IMR-90 (cell line): ENCODE results near the gene MMEL1. TPM values are rescaled to one million over a fixed set of nuclear protein-coding genes. Genes with fewer than 3 reads are reported as not detected.

Experiments used
- ATAC-seq: fragments of 200-7000 bp; cut with Tn5 transposase; 2 replicates; pipeline ENCODE4 v1.9.1; 2020; ENCODE audit warnings: low read depth, mild to moderate bottlenecking, moderate library complexity
- BruUV-seq: library from RNA; stranded (reverse); fragments of 400-500 nt; replicated peaks from 2 replicates; lab custom pipeline; 2021; lab: Mats Ljungman, UMichigan
- CTCF ChIA-PET: fragments of 300-600 bp; formaldehyde crosslinking; extraction: SDS; loops from one replicate; lab custom pipeline; 2021; ENCODE audit warnings: antibody characterized with exemption; lab: Yijun Ruan, JAX
- POLR2A ChIA-PET: fragments of 300-600 bp; sonication (Branson Sonifier 250); formaldehyde crosslinking; loops from one replicate; lab custom pipeline; 2022; ENCODE audit warnings: antibody characterized with exemption; ENCODE audit not compliant: unreplicated experiment; lab: Charles Lee
- DNase-seq: peaks from one replicate; pipeline ENCODE4 v3.0.0; 2013
- H2AFZ ChIP-seq: replicated peaks from 2 replicates; pipeline ENCODE3; 2013; ENCODE audit warnings: low read length, mild to moderate bottlenecking; ENCODE audit not compliant: poor library complexity
- H2AK5ac ChIP-seq: 2 replicates; pipeline ENCODE4 v1.6.1; 2013; ENCODE audit warnings: low read depth, low read length, inconsistent platforms
- H2AK9ac ChIP-seq: replicated peaks from 2 replicates; pipeline ENCODE3; 2013; ENCODE audit warnings: mild to moderate bottlenecking, low read depth, low read length, moderate library complexity; ENCODE audit not compliant: poor library complexity
- H2BK120ac ChIP-seq: 2 replicates; pipeline ENCODE4 v1.6.1; 2013; ENCODE audit warnings: low read depth, low read length, inconsistent platforms
- H2BK15ac ChIP-seq: 3 replicates; pipeline ENCODE4 v1.6.1; 2013; ENCODE audit warnings: low read depth, low read length, inconsistent platforms
- H2BK20ac ChIP-seq: 2 replicates; pipeline ENCODE4 v1.6.1; 2013; ENCODE audit warnings: low read depth, mild to moderate bottlenecking, inconsistent platforms, low read length, moderate library complexity
- H2BK5ac ChIP-seq: 2 replicates; pipeline ENCODE4 v1.6.1; 2013; ENCODE audit warnings: mild to moderate bottlenecking, low read depth, low read length, inconsistent platforms; ENCODE audit not compliant: poor library complexity, severe bottlenecking
- H3K14ac ChIP-seq: replicated peaks from 2 replicates; pipeline ENCODE4 v1.6.1; 2013; ENCODE audit warnings: low read depth, low read length, inconsistent platforms
- H3K18ac ChIP-seq: 2 replicates; pipeline ENCODE4 v1.6.1; 2013; ENCODE audit warnings: low read depth, low read length, control low read depth
- H3K23ac ChIP-seq: 2 replicates; pipeline ENCODE4 v1.6.1; 2013; ENCODE audit warnings: low read depth, low read length, inconsistent platforms
- H3K27ac ChIP-seq: 2 replicates; pipeline ENCODE4 v1.5.1; 2013; ENCODE audit warnings: mild to moderate bottlenecking, control low read depth, low read length; ENCODE audit not compliant: insufficient read depth
- H3K27me3 ChIP-seq: 2 replicates; pipeline ENCODE4 v1.6.1; 2013; ENCODE audit warnings: low read length; ENCODE audit not compliant: control insufficient read depth, insufficient read depth
- H3K36me3 ChIP-seq: 2 replicates; pipeline ENCODE4 v1.6.1; 2013; ENCODE audit warnings: low read length, mixed read lengths; ENCODE audit not compliant: control insufficient read depth, insufficient read depth
- H3K4ac ChIP-seq: 2 replicates; pipeline ENCODE4 v1.6.1; 2013; ENCODE audit warnings: low read depth, low read length, inconsistent platforms
- H3K4me1 ChIP-seq: 2 replicates; pipeline ENCODE4 v1.6.1; 2013; ENCODE audit warnings: low read length, mixed read lengths; ENCODE audit not compliant: control insufficient read depth, insufficient read depth
- H3K4me2 ChIP-seq: 2 replicates; pipeline ENCODE4 v1.6.1; 2013; ENCODE audit warnings: low read depth, mild to moderate bottlenecking, control low read depth, low read length, moderate library complexity
- H3K4me3 ChIP-seq: 2 replicates; pipeline ENCODE4 v1.5.1; 2013; ENCODE audit warnings: low read depth, mild to moderate bottlenecking, control low read depth, low read length, moderate library complexity; ENCODE audit not compliant: insufficient read depth
- H3K56ac ChIP-seq: 2 replicates; pipeline ENCODE4 v1.6.1; 2013; ENCODE audit warnings: low read length, inconsistent platforms; ENCODE audit not compliant: insufficient read depth; ENCODE audit errors: extremely low read depth
- H3K79me1 ChIP-seq, 2 experiments: 2 replicates each; pipeline ENCODE4 v1.6.1; 2013; ENCODE audit warnings: low read length in 2 of 2, inconsistent platforms in 1 of 2, low read depth in 1 of 2
- H3K9ac ChIP-seq: 2 replicates; pipeline ENCODE4 v1.6.1; 2013; ENCODE audit warnings: low read depth, low read length, control low read depth
- H3K9me1 ChIP-seq: 2 replicates; pipeline ENCODE4 v1.6.1; 2013; ENCODE audit warnings: low read length, inconsistent platforms; ENCODE audit not compliant: insufficient read depth
- H3K9me3 ChIP-seq: 2 replicates; pipeline ENCODE4 v1.6.1; 2013; ENCODE audit warnings: low read length; ENCODE audit not compliant: control insufficient read depth, insufficient read depth
- H4K20me1 ChIP-seq: 2 replicates; pipeline ENCODE4 v1.6.1; 2013; ENCODE audit warnings: low read length, inconsistent platforms; ENCODE audit not compliant: insufficient read depth
- H4K5ac ChIP-seq: 2 replicates; pipeline ENCODE4 v1.6.1; 2013; ENCODE audit warnings: mild to moderate bottlenecking, low read depth, low read length, control low read depth
- H4K8ac ChIP-seq, 2 experiments: 2 replicates each; pipeline ENCODE4 v1.6.1; 2013; ENCODE audit warnings: low read depth in 2 of 2, low read length in 2 of 2, control low read depth in 1 of 2, inconsistent platforms in 1 of 2
- H4K91ac ChIP-seq: 2 replicates; pipeline ENCODE4 v1.6.1; 2013; ENCODE audit warnings: low read depth, low read length, inconsistent platforms; ENCODE audit not compliant: insufficient read depth
- BHLHE40 ChIP-seq: fragments of 150-350 bp; IDR thresholded peaks from 2 replicates; pipeline ENCODE4 v1.6.1; 2016; ENCODE audit warnings: mild to moderate bottlenecking, low read depth, low read length
- CHD1 ChIP-seq: IDR thresholded peaks from 2 replicates; pipeline ENCODE4 v1.6.1; 2012; ENCODE audit warnings: low read depth, low read length, improper control_type of control experiment
- FOS ChIP-seq: fragments of 150-350 bp; IDR thresholded peaks from 2 replicates; pipeline ENCODE4 v1.6.1; 2016; ENCODE audit warnings: low read depth, low read length
- MAFK ChIP-seq: IDR thresholded peaks from 2 replicates; pipeline ENCODE4 v1.6.1; 2012; ENCODE audit warnings: low read depth, low read length, improper control_type of control experiment
- MAZ ChIP-seq: IDR thresholded peaks from 2 replicates; pipeline ENCODE4 v1.6.1; 2012; ENCODE audit warnings: low read depth, mild to moderate bottlenecking, low read length, improper control_type of control experiment, moderate library complexity, borderline replicate concordance
- MXI1 ChIP-seq: IDR thresholded peaks from 2 replicates; pipeline ENCODE4 v1.6.1; 2012; ENCODE audit warnings: low read depth, mild to moderate bottlenecking, low read length, moderate library complexity, borderline replicate concordance
- POLR2A ChIP-seq: IDR thresholded peaks from 2 replicates; pipeline ENCODE4 v1.6.1; 2012; ENCODE audit warnings: mild to moderate bottlenecking, low read depth, low read length
- RAD21 ChIP-seq: IDR thresholded peaks from 2 replicates; pipeline ENCODE4 v1.6.1; 2012; ENCODE audit warnings: low read length, improper control_type of control experiment
- RCOR1 ChIP-seq: IDR thresholded peaks from 2 replicates; pipeline ENCODE4 v1.6.1; 2012; ENCODE audit warnings: mild to moderate bottlenecking, low read length, improper control_type of control experiment; ENCODE audit not compliant: insufficient replicate concordance
- RFX5 ChIP-seq: IDR thresholded peaks from 2 replicates; pipeline ENCODE4 v1.8.0; 2012; ENCODE audit warnings: low read depth, mild to moderate bottlenecking, low read length, moderate library complexity
- SMC3 ChIP-seq: fragments of 150-350 bp; IDR thresholded peaks from 2 replicates; pipeline ENCODE4 v1.6.1; 2016; ENCODE audit warnings: low read depth, mild to moderate bottlenecking, antibody characterized with exemption, low read length, moderate library complexity
- WGBS, 2 experiments: methylation state at CpG; one replicate each; pipeline versions ENCODE4 v1.1.5 to v1.1.7; 2013; ENCODE audit warnings: missing lambda C conversion rate in 2 of 2; ENCODE audit not compliant: insufficient read length in 1 of 2; ENCODE audit errors: extremely low coverage in 2 of 2; 5-methylcytosine and 5-hydroxymethylcytosine counted together
- dilution Hi-C: fragments of 300-500 bp; cut with HindIII; formaldehyde crosslinking; loops from one replicate; pipeline ENCODE4 v1.14.3; 2018; ENCODE audit warnings: low sequenced_read_pairs; ENCODE audit not compliant: unreplicated experiment
- in situ Hi-C: fragments of 300-500 bp; cut with MboI; formaldehyde crosslinking; loops from 3 replicates; pipeline ENCODE4 v1.14.3; 2019; ENCODE audit warnings: low sequenced_read_pairs, inconsistent platforms, mixed read lengths
- intact Hi-C: fragments of 100-400 bp; cut with micrococcal nuclease; formaldehyde crosslinking; loops from 2 replicates; pipeline ENCODE4 v1.10.0; 2022
- polyA plus RNA-seq, 3 experiments: library from polyadenylated mRNA; depleted of rRNA; stranded (reverse); fragments of >200 nt; gene quantifications; 2 replicates each; pipeline ENCODE4 v1.2.3, GENCODE V29; 2012; ENCODE audit warnings: low replicate concordance in 1 of 3
- total RNA-seq: library from RNA; depleted of rRNA; stranded (reverse); fragments of >200 nt; gene quantifications from 2 replicates; pipeline ENCODE4 v1.2.3, GENCODE V29; 2012
- TF ChIP-seq, protein P1 (sequence below): fragments of 150-350 bp; IDR thresholded peaks from 2 replicates; pipeline ENCODE4 v1.6.1; 2016; ENCODE audit warnings: low read depth, mild to moderate bottlenecking, low read length, moderate library complexity, borderline replicate concordance
- TF ChIP-seq, protein P2 (sequence below): conservative IDR thresholded peaks from 2 replicates; pipeline ENCODE4 v1.5.1; 2012; ENCODE audit warnings: mild to moderate bottlenecking, low read depth, low read length, improper control_type of control experiment

Gene MMEL1
- total and polyA plus RNA-seq, 2 of the 4 experiments (the other 2 are of a cell fraction), result under 0.01 to 0.12 TPM

DNA sequence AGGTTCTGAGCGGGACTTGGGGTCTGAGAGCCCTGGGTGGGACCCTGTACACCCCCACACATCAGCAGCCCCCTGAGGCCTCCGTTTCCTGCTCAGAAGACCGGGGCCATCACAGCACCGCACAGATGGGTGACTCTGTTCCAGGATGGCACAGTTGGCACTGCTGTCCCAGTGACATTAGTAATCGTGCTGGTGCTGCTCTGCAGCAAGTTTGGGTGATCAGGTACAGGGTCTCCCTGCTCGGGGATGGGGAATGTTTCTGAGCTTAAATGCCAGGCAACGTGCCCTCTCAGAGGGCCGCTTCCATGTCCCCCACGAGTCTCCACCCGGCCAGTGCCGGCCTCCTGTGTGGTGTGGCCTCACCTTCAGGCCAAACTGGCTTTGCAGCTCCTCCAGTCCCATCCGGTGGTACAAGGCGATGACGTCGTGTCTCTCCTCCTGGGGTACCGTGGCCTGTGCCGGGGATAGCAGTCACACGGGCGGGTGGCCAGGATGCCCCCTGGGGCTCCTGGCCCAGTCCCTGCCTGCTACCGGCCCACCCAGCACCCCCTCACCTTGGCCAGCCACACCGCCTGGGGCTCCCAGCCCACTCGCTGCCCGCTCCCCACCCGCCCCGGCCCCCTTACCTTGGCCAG lies 29.2 kb downstream of the MMEL1 start:
- Histone ChIP-seq H2BK20ac (no peak overlapping the region), H3K4me2 (no peak overlapping the region), H3K36me3 (no peaks in the 10 kb centered on the region), H3K27ac (no peak overlapping the region), H3K9ac (no peak overlapping the region), H4K5ac (no peak overlapping the region), H3K4ac (no peak overlapping the region), H3K9me1 (no peaks in the 10 kb centered on the region), H2BK15ac (no peak overlapping the region), H2AFZ (no peak overlapping the region), H2BK120ac (no peak overlapping the region), H3K4me1 (no peaks in the 10 kb centered on the region), H2BK5ac (no peak overlapping the region), H3K14ac (no peak overlapping the region), H4K91ac (no peak overlapping the region), H3K9me3 (0 out of 2 replicates have a peak, but pooled peaks cover under 1% of the 10 kb centered on the region), H2AK9ac (no peak overlapping the region), H4K20me1 (no peaks in the 10 kb centered on the region), H3K23ac (no peak overlapping the region), H3K56ac (no peak overlapping the region), H2AK5ac (no peak overlapping the region), H4K8ac (no peak overlapping the region), H3K18ac (no peak overlapping the region), H3K4me3 (no peak overlapping the region), H3K27me3 (no peaks in the 10 kb centered on the region; the same call in 1 of the 2 replicates), H3K79me1 (no peaks in the 10 kb centered on the region)
- no TSS peak for BruUV-seq
- intact Hi-C loops, result no loop called here
- WGBS, 2 experiments, result 74% methylated on average over 13 of the region's 25 CpGs; no CpG with 5 or more reads in 1 of the 2 experiments
- ATAC-seq, result no peak
- ChIA-PET POLR2A (no interaction called here), CTCF (no interaction called here)
- TF ChIP-seq BHLHE40 (no peak), MAZ (no peak), RCOR1 (no peak), RFX5 (no peak), MXI1 (no peak), SMC3 (no peak), CHD1 (no peak), POLR2A (no peak), RAD21 (no peak), FOS (no peak), MAFK (no peak)
- TF ChIP-seq, protein P1, sequence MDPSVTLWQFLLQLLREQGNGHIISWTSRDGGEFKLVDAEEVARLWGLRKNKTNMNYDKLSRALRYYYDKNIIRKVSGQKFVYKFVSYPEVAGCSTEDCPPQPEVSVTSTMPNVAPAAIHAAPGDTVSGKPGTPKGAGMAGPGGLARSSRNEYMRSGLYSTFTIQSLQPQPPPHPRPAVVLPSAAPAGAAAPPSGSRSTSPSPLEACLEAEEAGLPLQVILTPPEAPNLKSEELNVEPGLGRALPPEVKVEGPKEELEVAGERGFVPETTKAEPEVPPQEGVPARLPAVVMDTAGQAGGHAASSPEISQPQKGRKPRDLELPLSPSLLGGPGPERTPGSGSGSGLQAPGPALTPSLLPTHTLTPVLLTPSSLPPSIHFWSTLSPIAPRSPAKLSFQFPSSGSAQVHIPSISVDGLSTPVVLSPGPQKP, result no peak
- TF ChIP-seq, protein P2, sequence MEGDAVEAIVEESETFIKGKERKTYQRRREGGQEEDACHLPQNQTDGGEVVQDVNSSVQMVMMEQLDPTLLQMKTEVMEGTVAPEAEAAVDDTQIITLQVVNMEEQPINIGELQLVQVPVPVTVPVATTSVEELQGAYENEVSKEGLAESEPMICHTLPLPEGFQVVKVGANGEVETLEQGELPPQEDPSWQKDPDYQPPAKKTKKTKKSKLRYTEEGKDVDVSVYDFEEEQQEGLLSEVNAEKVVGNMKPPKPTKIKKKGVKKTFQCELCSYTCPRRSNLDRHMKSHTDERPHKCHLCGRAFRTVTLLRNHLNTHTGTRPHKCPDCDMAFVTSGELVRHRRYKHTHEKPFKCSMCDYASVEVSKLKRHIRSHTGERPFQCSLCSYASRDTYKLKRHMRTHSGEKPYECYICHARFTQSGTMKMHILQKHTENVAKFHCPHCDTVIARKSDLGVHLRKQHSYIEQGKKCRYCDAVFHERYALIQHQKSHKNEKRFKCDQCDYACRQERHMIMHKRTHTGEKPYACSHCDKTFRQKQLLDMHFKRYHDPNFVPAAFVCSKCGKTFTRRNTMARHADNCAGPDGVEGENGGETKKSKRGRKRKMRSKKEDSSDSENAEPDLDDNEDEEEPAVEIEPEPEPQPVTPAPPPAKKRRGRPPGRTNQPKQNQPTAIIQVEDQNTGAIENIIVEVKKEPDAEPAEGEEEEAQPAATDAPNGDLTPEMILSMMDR, result no peak
- in situ Hi-C loops, result no loop called here
- DNase-seq, result no peak
- dilution Hi-C loops, result no loop called here
